Right lobe of liver (tissue), 6 donors: ENCODE data around the gene GCK. TPM values are rescaled to one million over a fixed set of nuclear protein-coding genes. Genes with fewer than 3 reads are reported as not detected.
A peak's percentile ranks its signal among the peaks of the same experiment; 100 is the strongest.
"Not testable (repeated sequence)": the region's sequence is repeated elsewhere in the genome, so short reads cannot be mapped to it uniquely, and the experiment has no call there.

Experiments used
- ATAC-seq, 4 donors: fragments of 200-7000 bp; cut with Tn5 transposase; one replicate each; pipeline ENCODE4 v1.9.1; 2020; ENCODE audit warnings: mild to moderate bottlenecking in 4 of 4, moderate library complexity in 4 of 4
- DNase-seq, 3 donors: peaks; one replicate each; pipeline ENCODE4 v3.0.0-alpha.2; 2020
- H3K27ac ChIP-seq, 3 donors: fragments of 200-600 bp; one replicate each; pipeline ENCODE4 v1.8.0; 2022
- H3K27me3 ChIP-seq, 2 donors: fragments of 200-600 bp; one replicate each; pipeline ENCODE4 v1.8.0; 2022
- H3K36me3 ChIP-seq, 4 donors: fragments of 200-600 bp; sonication (generic) in 1 of 4; one replicate each; pipeline versions ENCODE4 v1.5.1 to v1.8.0; 2017 to 2022; ENCODE audit warnings: control low read depth in 1 of 4
- H3K4me1 ChIP-seq, 4 donors: fragments of 200-600 bp; sonication (generic) in 1 of 4; one replicate each; pipeline versions ENCODE4 v1.5.1 to v1.8.0; 2017 to 2022; ENCODE audit warnings: control low read depth in 1 of 4
- H3K4me3 ChIP-seq, 3 donors: fragments of 200-600 bp; one replicate each; pipeline ENCODE4 v1.8.0; 2022
- H3K9me3 ChIP-seq, 4 donors: fragments of 200-600 bp; sonication (generic) in 1 of 4; one replicate each; pipeline versions ENCODE4 v1.5.1 to v1.8.0; 2017 to 2022; ENCODE audit warnings: control low read depth in 1 of 4
- CTCF ChIP-seq, 4 donors: fragments of 200-600 bp in 3 of 4; fragments of 450-650 bp in 1 of 4; IDR thresholded peaks; one replicate each; pipeline versions ENCODE4 v1.5.1 to v1.8.0; 2016 to 2022; ENCODE audit warnings: antibody characterized with exemption in 4 of 4, mild to moderate bottlenecking in 2 of 4
- POLR2A ChIP-seq: fragments of 450-650 bp; IDR thresholded peaks from one replicate; pipeline ENCODE4 v1.6.1; 2017; ENCODE audit warnings: antibody characterized with exemption, mild to moderate bottlenecking
- WGBS: methylation state at CpG from one replicate; pipeline ENCODE4 v1.1.6; 2018; ENCODE audit warnings: low coverage, low lambda C conversion rate; ENCODE audit not compliant: insufficient coverage; ENCODE audit errors: missing lambda C conversion rate; 5-methylcytosine and 5-hydroxymethylcytosine counted together
- intact Hi-C, 2 donors: fragments of 100-400 bp; cut with DNase I; formaldehyde crosslinking; loops; one replicate each; pipeline versions ENCODE4 v1.11.2 to v1.14.1; 2022
- total RNA-seq, 6 experiments: library from RNA; depleted of rRNA in 2 of 6; stranded (reverse); fragments of >200 nt in 2 of 6; fragmentation: NEBNext Ultra II Directional in 3 of 6; extraction: Animal tissue kit (Norgen Biotek cat#: 25700) in 3 of 6; gene quantifications; one replicate each; pipeline versions ENCODE4 v1.1.0 to v1.2.4, GENCODE V29; 2016 to 2023
- donor health status: DM: no; HTN: yes; CAD: no.
- donor health status: DM: no; HTN: no; CAD: no.
- donor health status: DM: no; HTN: no; CAD: no.
- donor health status: DM: no; HTN: yes; CAD: no.
- donor health status: DM: no; HTN: yes; CAD: no.

Gene GCK
- total RNA-seq, 6 experiments from 2014 or later, result 0.50 to 5.9 (median 2.0) TPM

GRCh38 chr7:44208085-44208484 is 18.8 kb upstream of the GCK start:
- no peaks in the 10 kb centered on the region for H3K27me3 ChIP-seq
- ATAC-seq (no peak), DNase-seq (no peak)
- no peak overlapping the region for H3K27ac ChIP-seq
- peaks cover 11 to 80% (median 37%) of the 10 kb centered on the region in 4 donors for H3K36me3 ChIP-seq
- intact Hi-C loops, result no loop called here
- H3K4me1 ChIP-seq, result no peaks in the 10 kb centered on the region
- H3K9me3 ChIP-seq, result no peaks in the 10 kb centered on the region
- H3K4me3 ChIP-seq, result no peak overlapping the region
- no peak for TF ChIP-seq POLR2A
- no peak for TF ChIP-seq CTCF (IDR thresholded peaks at IDR 0.05)
- 91% methylated on average over 5 of the region's 7 CpGs for WGBS

GRCh38 chr7:44206008-44206407 is 16.8 kb upstream of the GCK start:
- Histone ChIP-seq H3K36me3 (peaks cover 11 to 64% (median 32%) of the 10 kb centered on the region in 4 donors), H3K27me3 (no peaks in the 10 kb centered on the region), H3K4me1 (peaks cover 0 to 14% (median 5%) of the 10 kb centered on the region in 4 donors), H3K4me3 (no peak overlapping the region), H3K27ac (no peak overlapping the region), H3K9me3 (no peaks in the 10 kb centered on the region)
- no peak for TF ChIP-seq POLR2A
- no peak for TF ChIP-seq CTCF (IDR thresholded peaks at IDR 0.05)
- no CpG with 5 or more reads among the region's 5 CpGs for WGBS
- no peak for DNase-seq
- intact Hi-C loops, result no loop called here
- no peak for ATAC-seq

DNA sequence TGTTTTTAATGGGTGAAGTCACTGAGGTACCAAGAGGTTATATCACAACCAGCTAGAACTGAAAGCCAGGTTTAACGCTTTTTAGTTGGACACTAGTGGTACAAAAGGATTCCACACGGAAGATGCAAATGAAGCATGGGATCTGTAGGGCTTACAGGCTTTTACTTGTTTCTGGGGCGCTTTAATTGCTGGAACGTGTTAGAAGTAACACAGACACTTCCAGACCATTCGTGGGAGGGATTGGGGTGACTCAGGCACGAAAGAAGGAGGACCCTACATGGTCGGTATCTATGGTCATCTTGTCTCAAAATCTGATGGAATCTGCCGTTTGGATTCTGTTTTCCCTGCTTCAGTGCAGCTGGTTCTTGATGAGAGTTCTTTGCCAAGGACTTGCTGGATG is 12.6 kb upstream of the GCK start:
- intact Hi-C loops, result no loop called here
- WGBS, result 35% methylated on average over 8 of the region's 8 CpGs

DNA sequence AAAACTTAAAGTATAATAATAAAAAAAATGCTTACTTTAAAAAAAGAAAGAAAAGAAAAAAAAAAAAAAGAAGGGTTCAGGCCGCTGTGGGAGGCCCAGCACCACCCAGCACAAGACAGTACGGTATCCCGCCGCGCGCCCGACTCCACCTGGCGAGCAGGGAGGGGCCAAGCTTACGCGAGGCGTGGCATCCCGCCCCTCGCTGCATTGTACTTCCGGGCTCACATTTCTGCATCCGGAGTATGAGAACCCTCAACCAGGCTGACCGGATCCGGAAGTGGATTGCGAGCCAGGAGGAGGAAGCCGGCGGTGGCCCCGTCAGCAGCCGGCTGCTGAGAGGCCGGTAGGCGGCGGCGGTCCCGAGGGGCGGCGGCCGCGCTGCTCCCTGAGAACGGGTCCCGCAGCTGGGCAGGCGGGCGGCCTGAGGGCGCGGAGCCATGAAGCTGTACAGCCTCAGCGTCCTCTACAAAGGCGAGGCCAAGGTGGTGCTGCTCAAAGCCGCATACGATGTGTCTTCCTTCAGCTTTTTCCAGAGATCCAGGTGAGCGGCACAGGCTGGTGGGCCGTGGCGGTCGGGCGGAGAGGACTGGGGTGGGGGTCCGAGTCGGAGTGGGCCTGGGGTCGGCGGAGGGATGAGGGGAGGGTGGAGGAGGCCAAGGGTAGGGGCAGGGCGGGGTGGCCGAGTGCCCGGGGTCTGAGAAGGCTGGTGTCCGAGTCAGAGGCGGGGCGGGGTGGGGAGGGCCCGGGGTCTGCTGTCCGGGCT is 11.6 kb upstream of the GCK start, which contains the start of gene YKT6:
YKT6 (plus strand) TSS at position 280 of the 763 bp plus-strand sequence; CDS start at position 438, 158 bp downstream.
- peak within 1 kb of the TSS in 2 of 3 donors; percentile 11 to 56 for H3K27ac ChIP-seq
- DNase-seq (peak; percentile 94 to 95 (median 95)), ATAC-seq (peak; percentile 99 to 100 (median 100))
- peak within 1 kb of the TSS; percentile 79 to 87 (median 84) for H3K4me3 ChIP-seq
- H3K4me1 ChIP-seq, result peaks cover 0 to 14% (median 5%) of the 10 kb centered on the region in 4 donors
- H3K36me3 ChIP-seq, result peaks cover 0 to 14% (median 4%) of the 10 kb centered on the region in 4 donors
- 0% methylated on average over 29 of the region's 58 CpGs for WGBS
- no peaks in the 10 kb centered on the region for H3K27me3 ChIP-seq
- no peaks in the 10 kb centered on the region for H3K9me3 ChIP-seq
- TF ChIP-seq POLR2A, result peak; percentile 81
- TF ChIP-seq CTCF (IDR thresholded peaks at IDR 0.05), result peak; percentile 44 to 78 (median 47)
- intact Hi-C loops, result no loop called here

More for the DNA sequence above, 12.6 kb upstream of the GCK start:
- TF ChIP-seq CTCF (IDR thresholded peaks at IDR 0.05) (no peak), POLR2A (no peak)
- peak overlapping the region; percentile 79 to 87 (median 84) for H3K4me3 ChIP-seq
- H3K27ac ChIP-seq, result no peak overlapping the region
- peaks cover 0 to 14% (median 5%) of the 10 kb centered on the region in 4 donors for H3K4me1 ChIP-seq
- ATAC-seq (no peak), DNase-seq (no peak)
- H3K36me3 ChIP-seq, result peaks cover under 1 to 23% (median 7%) of the 10 kb centered on the region in 4 donors
- H3K9me3 ChIP-seq, result no peaks in the 10 kb centered on the region
- H3K27me3 ChIP-seq, result no peaks in the 10 kb centered on the region

GRCh38 chr7:44200163-44200562 is 10.9 kb upstream of the GCK start:
- H3K9me3 ChIP-seq, H3K27ac ChIP-seq, ATAC-seq, H3K27me3 ChIP-seq, DNase-seq, intact Hi-C loops, H3K36me3 ChIP-seq, H3K4me3 ChIP-seq: not testable (repeated sequence)
- WGBS, result no CpG with 5 or more reads among the region's 3 CpGs
- peaks cover 0 to 14% (median 5%) of the 10 kb centered on the region in 4 donors for H3K4me1 ChIP-seq
